SK-N-SH (cell line): ENCODE results near the gene CD244. TPM values are rescaled to one million over a fixed set of nuclear protein-coding genes. Genes with fewer than 3 reads are reported as not detected.

Experiments used
- CTCF ChIA-PET: fragments of 300-600, 350-600 bp; formaldehyde crosslinking; extraction: SDS; loops from one replicate; lab custom pipeline; 2021; lab: Yijun Ruan, JAX
- POLR2A ChIA-PET: fragments of 350-600 bp; sonication (Branson Sonifier 250); formaldehyde crosslinking; extraction: SDS; loops from one replicate; lab custom pipeline; 2020; ENCODE audit warnings: antibody characterized with exemption, inconsistent platforms; lab: Yijun Ruan, JAX
- DNase-seq: peaks from one replicate; pipeline ENCODE4 v3.0.0; 2012
- H2AFZ ChIP-seq: fragments of 200-600 bp; sonication (generic); 2 replicates; pipeline ENCODE4 v1.8.1; 2016; ENCODE audit warnings: antibody characterized with exemption, mild to moderate bottlenecking, low read depth
- H3F3A ChIP-seq: fragments of 200-600 bp; sonication (generic); replicated peaks from 2 replicates; pipeline ENCODE3; 2016; ENCODE audit warnings: antibody characterized with exemption, mild to moderate bottlenecking; ENCODE audit not compliant: insufficient read depth
- H3K27ac ChIP-seq, 2 experiments: fragments of 200-500 bp in 1 of 2; fragments of 200-600 bp in 1 of 2; sonication (Bioruptor generic) in 1 of 2; sonication (generic), shearing (Covaris generic) in 1 of 2; 2 replicates each; pipeline versions ENCODE4 v1.5.1 to v1.6.1; 2014 to 2016; ENCODE audit warnings: low read depth in 2 of 2, inconsistent platforms in 1 of 2, low read length in 1 of 2, mild to moderate bottlenecking in 1 of 2, mixed read lengths in 1 of 2
- H3K27me3 ChIP-seq: fragments of 200-600 bp; sonication (generic), shearing (Covaris generic); 2 replicates; pipeline ENCODE4 v1.6.1; 2016; ENCODE audit warnings: mixed run types; ENCODE audit not compliant: insufficient read depth
- H3K36me3 ChIP-seq, 2 experiments: fragments of 200-500 bp in 1 of 2; fragments of 200-600 bp in 1 of 2; sonication (Bioruptor generic) in 1 of 2; sonication (generic) in 1 of 2; replicated peaks in 1 of 2; 2 replicates each; pipeline versions ENCODE3 to v1.5.1; 2014 to 2016; ENCODE audit warnings: low read length in 1 of 2, mild to moderate bottlenecking in 1 of 2; ENCODE audit not compliant: insufficient read depth in 2 of 2, control insufficient read depth in 1 of 2
- H3K4me1 ChIP-seq, 2 experiments: fragments of 200-500 bp in 1 of 2; fragments of 200-600 bp in 1 of 2; sonication (Bioruptor generic) in 1 of 2; sonication (generic), shearing (Covaris generic) in 1 of 2; 2 replicates each; pipeline versions ENCODE4 v1.5.1 to v1.6.1; 2014 to 2016; ENCODE audit warnings: low read depth in 1 of 2, low read length in 1 of 2, mixed run types in 1 of 2; ENCODE audit not compliant: insufficient read depth in 2 of 2, control insufficient read depth in 1 of 2
- H3K4me2 ChIP-seq: fragments of 200-600 bp; sonication (generic), shearing (Covaris generic); 2 replicates; pipeline ENCODE4 v1.6.1; 2017; ENCODE audit warnings: mixed run types
- H3K4me3 ChIP-seq, 2 experiments: fragments of 200-500 bp in 1 of 2; fragments of 200-600 bp in 1 of 2; sonication (Bioruptor generic) in 1 of 2; sonication (generic), shearing (Covaris generic) in 1 of 2; 2 replicates each; pipeline versions ENCODE4 v1.5.1 to v1.8.1; 2014 to 2016; ENCODE audit warnings: low read depth in 2 of 2, inconsistent platforms in 1 of 2, low read length in 1 of 2, mild to moderate bottlenecking in 1 of 2, mixed read lengths in 1 of 2, moderate library complexity in 1 of 2
- H3K79me2 ChIP-seq: fragments of 200-600 bp; sonication (generic); 2 replicates; pipeline ENCODE4 v1.8.1; 2017; ENCODE audit warnings: mild to moderate bottlenecking; ENCODE audit not compliant: insufficient read depth
- H3K9ac ChIP-seq: fragments of 200-600 bp; sonication (generic); 2 replicates; pipeline ENCODE4 v1.6.1; 2017; ENCODE audit warnings: mixed run types
- H3K9me2 ChIP-seq: fragments of 200-600 bp; sonication (generic); 2 replicates; pipeline ENCODE4 v1.6.1; 2017; ENCODE audit warnings: mixed run types
- H3K9me3 ChIP-seq: fragments of 200-600 bp; sonication (generic); 2 replicates; pipeline ENCODE4 v1.6.1; 2017; ENCODE audit warnings: mixed run types, mild to moderate bottlenecking, moderate library complexity
- H4K20me1 ChIP-seq: fragments of 200-600 bp; sonication (generic); 2 replicates; pipeline ENCODE4 v1.6.1; 2017; ENCODE audit warnings: mild to moderate bottlenecking, mixed run types; ENCODE audit not compliant: insufficient read depth
- CTCF ChIP-seq: fragments of 200-600 bp; sonication (generic); IDR thresholded peaks from 2 replicates; pipeline ENCODE4 v1.6.1; 2017; ENCODE audit warnings: antibody characterized with exemption, mild to moderate bottlenecking, moderate library complexity
- FOXJ3 ChIP-seq: sonication (generic); formaldehyde crosslinking; IDR thresholded peaks from 2 replicates; pipeline ENCODE4 v1.5.1; 2020; ENCODE audit warnings: mild to moderate bottlenecking, missing genetic modification reagents
- FOXM1 ChIP-seq: IDR thresholded peaks from 2 replicates; pipeline ENCODE4 v1.4.0; 2012; ENCODE audit warnings: low read depth, mild to moderate bottlenecking
- GABPA ChIP-seq: IDR thresholded peaks from 2 replicates; pipeline ENCODE4 v1.4.0; 2012; ENCODE audit warnings: low read depth, mild to moderate bottlenecking
- MEF2A ChIP-seq: IDR thresholded peaks from 2 replicates; pipeline ENCODE4 v1.4.0; 2012; ENCODE audit warnings: low read depth, borderline replicate concordance
- NRF1 ChIP-seq: IDR thresholded peaks from 2 replicates; pipeline ENCODE4 v1.6.1; 2012; ENCODE audit warnings: low read depth, mild to moderate bottlenecking, low read length
- RAD21 ChIP-seq: IDR thresholded peaks from 2 replicates; pipeline ENCODE4 v1.6.1; 2012; ENCODE audit warnings: mild to moderate bottlenecking, low read length
- RCOR1 ChIP-seq: fragments of 150-350 bp; IDR thresholded peaks from 2 replicates; pipeline ENCODE4 v1.6.1; 2017; ENCODE audit warnings: antibody characterized with exemption, low read length
- RFX5 ChIP-seq: IDR thresholded peaks from 2 replicates; pipeline ENCODE4 v1.6.1; 2012; ENCODE audit warnings: mild to moderate bottlenecking, improper control_type of control experiment, low read length
- TAF1 ChIP-seq: IDR thresholded peaks from 2 replicates; pipeline ENCODE4 v1.6.1; 2012; ENCODE audit warnings: low read depth, mild to moderate bottlenecking, low read length, moderate library complexity, borderline replicate concordance
- TCF12 ChIP-seq: IDR thresholded peaks from 2 replicates; pipeline ENCODE4 v1.4.0; 2012
- TEAD4 ChIP-seq: IDR thresholded peaks from 2 replicates; pipeline ENCODE4 v1.4.0; 2012; ENCODE audit warnings: mild to moderate bottlenecking, borderline replicate concordance; ENCODE audit not compliant: insufficient read depth
- WGBS: methylation state at CpG from one replicate; pipeline ENCODE4 v1.1.6; 2017; ENCODE audit warnings: low lambda C conversion rate; 5-methylcytosine and 5-hydroxymethylcytosine counted together
- polyA plus RNA-seq, 3 experiments: library from polyadenylated mRNA; depleted of rRNA; stranded (reverse); fragments of >200 nt; gene quantifications; 2 replicates each; pipeline ENCODE4 v1.2.3, GENCODE V29; 2012
- TF ChIP-seq, protein P1 (sequence below): fragments of 150-350 bp; IDR thresholded peaks from 2 replicates; pipeline ENCODE4 v1.6.1; 2017; ENCODE audit warnings: antibody characterized with exemption, low read length, low read depth, borderline replicate concordance
- TF ChIP-seq, protein P2 (sequence below): IDR thresholded peaks from 2 replicates; pipeline ENCODE4; 2012
- TF ChIP-seq, protein P3 (sequence below): fragments of 150-350 bp; IDR thresholded peaks from 2 replicates; pipeline ENCODE4 v1.6.1; 2016; ENCODE audit warnings: mild to moderate bottlenecking, low read depth, low read length
- TF ChIP-seq, protein P4 (sequence below): IDR thresholded peaks from 2 replicates; pipeline ENCODE4 v1.4.0; 2012; ENCODE audit warnings: low read depth, borderline replicate concordance
- TF ChIP-seq, protein P5 (sequence below): IDR thresholded peaks from 2 replicates; pipeline ENCODE4 v1.6.1; 2012; ENCODE audit warnings: mild to moderate bottlenecking, low read depth, low read length, moderate library complexity
- TF ChIP-seq, protein P6 (sequence below): IDR thresholded peaks from 2 replicates; pipeline ENCODE4 v1.4.0; 2012; ENCODE audit warnings: low read depth

Gene CD244
- polyA plus RNA-seq, 1 of the 3 experiments (the other 2 are of a cell fraction) = not detected

DNA sequence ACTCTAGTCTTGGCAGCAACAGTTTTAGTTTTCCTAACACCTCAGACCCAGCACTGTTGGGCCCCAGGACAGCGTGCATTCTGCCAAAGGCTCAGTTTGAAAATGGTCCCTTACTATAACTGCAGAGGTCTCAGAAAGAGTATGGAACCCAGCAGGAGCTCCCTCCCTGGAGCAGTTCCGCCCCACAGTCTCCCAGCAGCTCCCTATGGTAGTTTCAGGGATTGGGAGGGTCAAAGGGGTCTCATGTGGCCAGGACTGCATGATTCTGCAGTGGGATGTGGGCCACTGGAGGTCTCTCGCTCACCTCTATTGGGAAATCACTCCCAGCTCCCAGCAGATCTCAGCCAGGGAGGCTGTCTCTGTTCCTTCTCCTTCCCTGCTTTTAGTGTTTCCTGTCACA lies 54.4 kb downstream of the CD244 start:
- Histone ChIP-seq H3K4me2 (no peak overlapping the region), H4K20me1 (no peaks in the 10 kb centered on the region), H3K27me3 (no peaks in the 10 kb centered on the region; the same call in 1 of the 2 replicates), H3K9me3 (no peaks in the 10 kb centered on the region), H3K9ac (no peak overlapping the region), H3K36me3 (no peaks in the 10 kb centered on the region), H3F3A (no peaks in the 10 kb centered on the region), H3K4me3 (no peak overlapping the region), H3K4me1 (no peaks in the 10 kb centered on the region), H3K9me2 (no peaks in the 10 kb centered on the region; the same call in 1 of the 2 replicates), H2AFZ (no peak overlapping the region), H3K27ac (no peak overlapping the region), H3K79me2 (no peaks in the 10 kb centered on the region)
- WGBS = 18% methylated on average over 3 of the region's 3 CpGs
- no peak for TF ChIP-seq FOXM1
- no peak for TF ChIP-seq CTCF
- TF ChIP-seq, protein P1, sequence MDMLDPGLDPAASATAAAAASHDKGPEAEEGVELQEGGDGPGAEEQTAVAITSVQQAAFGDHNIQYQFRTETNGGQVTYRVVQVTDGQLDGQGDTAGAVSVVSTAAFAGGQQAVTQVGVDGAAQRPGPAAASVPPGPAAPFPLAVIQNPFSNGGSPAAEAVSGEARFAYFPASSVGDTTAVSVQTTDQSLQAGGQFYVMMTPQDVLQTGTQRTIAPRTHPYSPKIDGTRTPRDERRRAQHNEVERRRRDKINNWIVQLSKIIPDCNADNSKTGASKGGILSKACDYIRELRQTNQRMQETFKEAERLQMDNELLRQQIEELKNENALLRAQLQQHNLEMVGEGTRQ = no peak
- TF ChIP-seq RAD21 = no peak
- no peak for TF ChIP-seq RFX5
- no peak for TF ChIP-seq RCOR1
- no peak for TF ChIP-seq FOXJ3 (CRISPR knock-in tag)
- TF ChIP-seq, protein P2, sequence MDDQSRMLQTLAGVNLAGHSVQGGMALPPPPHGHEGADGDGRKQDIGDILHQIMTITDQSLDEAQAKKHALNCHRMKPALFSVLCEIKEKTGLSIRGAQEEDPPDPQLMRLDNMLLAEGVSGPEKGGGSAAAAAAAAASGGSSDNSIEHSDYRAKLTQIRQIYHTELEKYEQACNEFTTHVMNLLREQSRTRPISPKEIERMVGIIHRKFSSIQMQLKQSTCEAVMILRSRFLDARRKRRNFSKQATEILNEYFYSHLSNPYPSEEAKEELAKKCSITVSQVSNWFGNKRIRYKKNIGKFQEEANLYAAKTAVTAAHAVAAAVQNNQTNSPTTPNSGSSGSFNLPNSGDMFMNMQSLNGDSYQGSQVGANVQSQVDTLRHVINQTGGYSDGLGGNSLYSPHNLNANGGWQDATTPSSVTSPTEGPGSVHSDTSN = no peak
- TF ChIP-seq NRF1 = no peak
- TF ChIP-seq MEF2A = no peak
- TF ChIP-seq GABPA = no peak
- no peak for TF ChIP-seq TAF1
- TF ChIP-seq, protein P3, sequence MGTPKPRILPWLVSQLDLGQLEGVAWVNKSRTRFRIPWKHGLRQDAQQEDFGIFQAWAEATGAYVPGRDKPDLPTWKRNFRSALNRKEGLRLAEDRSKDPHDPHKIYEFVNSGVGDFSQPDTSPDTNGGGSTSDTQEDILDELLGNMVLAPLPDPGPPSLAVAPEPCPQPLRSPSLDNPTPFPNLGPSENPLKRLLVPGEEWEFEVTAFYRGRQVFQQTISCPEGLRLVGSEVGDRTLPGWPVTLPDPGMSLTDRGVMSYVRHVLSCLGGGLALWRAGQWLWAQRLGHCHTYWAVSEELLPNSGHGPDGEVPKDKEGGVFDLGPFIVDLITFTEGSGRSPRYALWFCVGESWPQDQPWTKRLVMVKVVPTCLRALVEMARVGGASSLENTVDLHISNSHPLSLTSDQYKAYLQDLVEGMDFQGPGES = no peak
- TF ChIP-seq, protein P4, sequence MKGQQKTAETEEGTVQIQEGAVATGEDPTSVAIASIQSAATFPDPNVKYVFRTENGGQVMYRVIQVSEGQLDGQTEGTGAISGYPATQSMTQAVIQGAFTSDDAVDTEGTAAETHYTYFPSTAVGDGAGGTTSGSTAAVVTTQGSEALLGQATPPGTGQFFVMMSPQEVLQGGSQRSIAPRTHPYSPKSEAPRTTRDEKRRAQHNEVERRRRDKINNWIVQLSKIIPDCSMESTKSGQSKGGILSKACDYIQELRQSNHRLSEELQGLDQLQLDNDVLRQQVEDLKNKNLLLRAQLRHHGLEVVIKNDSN = no peak
- no peak for TF ChIP-seq TEAD4
- TF ChIP-seq, protein P5, sequence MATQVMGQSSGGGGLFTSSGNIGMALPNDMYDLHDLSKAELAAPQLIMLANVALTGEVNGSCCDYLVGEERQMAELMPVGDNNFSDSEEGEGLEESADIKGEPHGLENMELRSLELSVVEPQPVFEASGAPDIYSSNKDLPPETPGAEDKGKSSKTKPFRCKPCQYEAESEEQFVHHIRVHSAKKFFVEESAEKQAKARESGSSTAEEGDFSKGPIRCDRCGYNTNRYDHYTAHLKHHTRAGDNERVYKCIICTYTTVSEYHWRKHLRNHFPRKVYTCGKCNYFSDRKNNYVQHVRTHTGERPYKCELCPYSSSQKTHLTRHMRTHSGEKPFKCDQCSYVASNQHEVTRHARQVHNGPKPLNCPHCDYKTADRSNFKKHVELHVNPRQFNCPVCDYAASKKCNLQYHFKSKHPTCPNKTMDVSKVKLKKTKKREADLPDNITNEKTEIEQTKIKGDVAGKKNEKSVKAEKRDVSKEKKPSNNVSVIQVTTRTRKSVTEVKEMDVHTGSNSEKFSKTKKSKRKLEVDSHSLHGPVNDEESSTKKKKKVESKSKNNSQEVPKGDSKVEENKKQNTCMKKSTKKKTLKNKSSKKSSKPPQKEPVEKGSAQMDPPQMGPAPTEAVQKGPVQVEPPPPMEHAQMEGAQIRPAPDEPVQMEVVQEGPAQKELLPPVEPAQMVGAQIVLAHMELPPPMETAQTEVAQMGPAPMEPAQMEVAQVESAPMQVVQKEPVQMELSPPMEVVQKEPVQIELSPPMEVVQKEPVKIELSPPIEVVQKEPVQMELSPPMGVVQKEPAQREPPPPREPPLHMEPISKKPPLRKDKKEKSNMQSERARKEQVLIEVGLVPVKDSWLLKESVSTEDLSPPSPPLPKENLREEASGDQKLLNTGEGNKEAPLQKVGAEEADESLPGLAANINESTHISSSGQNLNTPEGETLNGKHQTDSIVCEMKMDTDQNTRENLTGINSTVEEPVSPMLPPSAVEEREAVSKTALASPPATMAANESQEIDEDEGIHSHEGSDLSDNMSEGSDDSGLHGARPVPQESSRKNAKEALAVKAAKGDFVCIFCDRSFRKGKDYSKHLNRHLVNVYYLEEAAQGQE = no peak
- no peak for TF ChIP-seq TCF12
- TF ChIP-seq, protein P6, sequence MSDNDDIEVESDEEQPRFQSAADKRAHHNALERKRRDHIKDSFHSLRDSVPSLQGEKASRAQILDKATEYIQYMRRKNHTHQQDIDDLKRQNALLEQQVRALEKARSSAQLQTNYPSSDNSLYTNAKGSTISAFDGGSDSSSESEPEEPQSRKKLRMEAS = no peak
- no peak for DNase-seq
- ChIA-PET POLR2A (no interaction called here), CTCF (interaction anchor here (0.6 to 1.2 kb wide), 3 partner anchors 23 to 203 kb away, joined by 3 read pairs; partner anchors contain the start of gene ITLN1)
